ENCODE data around the gene RSPO3. TPM values are rescaled to one million over a fixed set of nuclear protein-coding genes. Genes with fewer than 3 reads are reported as not detected.

The RSPO3 gene
- total and polyA plus RNA-seq, 2 donors, result 1.3 to 2.4 TPM

DNA sequence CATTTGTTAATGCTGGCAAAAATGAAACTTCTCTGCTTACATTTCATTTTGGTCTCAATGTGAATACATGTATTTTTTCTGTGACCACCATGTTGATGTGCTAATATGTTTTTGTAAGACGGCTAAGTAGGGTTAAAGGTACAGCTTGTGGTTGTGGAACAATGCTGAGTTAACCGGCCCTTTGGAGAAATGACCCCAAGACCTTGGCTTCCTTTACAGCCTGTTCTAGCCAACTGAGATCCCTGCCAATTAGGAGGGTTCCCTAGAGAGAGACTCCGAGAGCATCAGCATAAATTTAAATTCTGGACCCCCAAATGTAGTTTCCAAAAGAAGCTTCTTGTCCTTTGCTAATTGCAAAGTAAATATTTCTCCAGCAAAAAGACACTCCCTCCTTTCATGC is 44.4 kb downstream of the RSPO3 start:
- Histone ChIP-seq H3K4me1 (ENCODE audit: control insufficient read depth in 2 of 2, insufficient read depth in 2 of 2, low read length in 2 of 2) (no peaks in the 10 kb centered on the region), H3K9me3 (ENCODE audit: control insufficient read depth in 2 of 2, insufficient read depth in 1 of 2, low read length in 1 of 2) (no peaks in the 10 kb centered on the region), H3K27me3 (ENCODE audit: control insufficient read depth in 2 of 2, insufficient read depth in 1 of 2, low read length in 1 of 2) (no peaks in the 10 kb centered on the region), H3K36me3 (ENCODE audit: control insufficient read depth in 2 of 2, insufficient read depth in 2 of 2, low read length in 1 of 2) (no peaks in the 10 kb centered on the region), H3K4me3 (ENCODE audit: low read length in 2 of 2) (no peak overlapping the region), H3K27ac (ENCODE audit: low read depth in 1 of 2, low read length in 1 of 2) (no peak overlapping the region)
- DNase-seq (ENCODE audit: low read depth in 6 of 9, low spot score in 9 of 9), result no peak
- WGBS, result 94% methylated on average over 3 of the region's 3 CpGs

DNA sequence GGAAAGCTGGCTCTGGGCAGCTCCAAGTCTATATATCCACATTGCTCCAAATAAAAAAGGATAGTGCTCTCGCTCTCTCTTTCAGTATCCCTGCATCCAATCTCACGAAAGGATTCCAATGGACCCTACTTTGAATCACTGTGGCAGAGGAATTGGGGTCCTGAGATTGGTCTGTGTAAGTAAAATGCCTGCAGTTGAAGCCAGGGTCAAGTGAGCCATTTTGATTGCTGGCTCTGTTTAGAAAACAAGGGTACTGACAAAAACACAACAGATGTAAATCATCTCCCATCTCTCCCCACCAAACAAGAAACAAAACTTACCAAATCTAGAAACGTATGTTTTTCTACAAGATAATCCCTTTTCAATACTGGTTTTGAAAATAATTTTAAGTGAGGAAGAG is 45.6 kb downstream of the RSPO3 start:
- no peak overlapping the region for H3K4me3 ChIP-seq (ENCODE audit: low read length in 2 of 2)
- WGBS, result 88% methylated on average over 3 of the region's 3 CpGs

DNA sequence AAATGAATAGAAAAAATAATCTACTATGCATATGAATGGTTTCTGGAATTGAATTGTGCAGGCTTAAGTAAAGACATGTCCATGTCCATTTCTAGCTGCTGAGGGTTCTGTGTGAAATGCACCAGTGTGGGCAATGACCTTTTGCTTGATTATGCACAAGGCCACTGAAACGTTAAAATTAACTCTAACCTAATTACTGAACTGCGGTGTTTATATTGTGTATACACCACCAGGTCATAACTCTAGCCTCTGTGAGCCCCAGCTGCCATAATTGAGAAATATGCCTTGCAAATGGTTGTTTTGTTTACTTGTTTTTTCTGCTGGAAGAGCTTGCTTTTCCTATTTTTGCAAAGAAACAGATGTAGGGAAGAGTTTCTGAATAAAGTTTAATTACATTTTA is 46.1 kb downstream of the RSPO3 start:
- Histone ChIP-seq H3K36me3 (ENCODE audit: control insufficient read depth in 2 of 2, insufficient read depth in 2 of 2, low read length in 1 of 2) (no peaks in the 10 kb centered on the region), H3K27me3 (ENCODE audit: control insufficient read depth in 2 of 2, insufficient read depth in 1 of 2, low read length in 1 of 2) (no peaks in the 10 kb centered on the region)
- 94% methylated on average over 2 of the region's 2 CpGs for WGBS

More for the DNA sequence above, 45.6 kb downstream of the RSPO3 start:
- Histone ChIP-seq H3K27me3 (ENCODE audit: control insufficient read depth in 2 of 2, insufficient read depth in 1 of 2, low read length in 1 of 2) (no peaks in the 10 kb centered on the region), H3K4me1 (ENCODE audit: control insufficient read depth in 2 of 2, insufficient read depth in 2 of 2, low read length in 2 of 2) (no peaks in the 10 kb centered on the region), H3K27ac (ENCODE audit: low read depth in 1 of 2, low read length in 1 of 2) (no peak overlapping the region), H3K9me3 (ENCODE audit: control insufficient read depth in 2 of 2, insufficient read depth in 1 of 2, low read length in 1 of 2) (no peaks in the 10 kb centered on the region), H3K36me3 (ENCODE audit: control insufficient read depth in 2 of 2, insufficient read depth in 2 of 2, low read length in 1 of 2) (no peaks in the 10 kb centered on the region)
- DNase-seq (ENCODE audit: low read depth in 6 of 9, low spot score in 9 of 9), result no peak

DNA sequence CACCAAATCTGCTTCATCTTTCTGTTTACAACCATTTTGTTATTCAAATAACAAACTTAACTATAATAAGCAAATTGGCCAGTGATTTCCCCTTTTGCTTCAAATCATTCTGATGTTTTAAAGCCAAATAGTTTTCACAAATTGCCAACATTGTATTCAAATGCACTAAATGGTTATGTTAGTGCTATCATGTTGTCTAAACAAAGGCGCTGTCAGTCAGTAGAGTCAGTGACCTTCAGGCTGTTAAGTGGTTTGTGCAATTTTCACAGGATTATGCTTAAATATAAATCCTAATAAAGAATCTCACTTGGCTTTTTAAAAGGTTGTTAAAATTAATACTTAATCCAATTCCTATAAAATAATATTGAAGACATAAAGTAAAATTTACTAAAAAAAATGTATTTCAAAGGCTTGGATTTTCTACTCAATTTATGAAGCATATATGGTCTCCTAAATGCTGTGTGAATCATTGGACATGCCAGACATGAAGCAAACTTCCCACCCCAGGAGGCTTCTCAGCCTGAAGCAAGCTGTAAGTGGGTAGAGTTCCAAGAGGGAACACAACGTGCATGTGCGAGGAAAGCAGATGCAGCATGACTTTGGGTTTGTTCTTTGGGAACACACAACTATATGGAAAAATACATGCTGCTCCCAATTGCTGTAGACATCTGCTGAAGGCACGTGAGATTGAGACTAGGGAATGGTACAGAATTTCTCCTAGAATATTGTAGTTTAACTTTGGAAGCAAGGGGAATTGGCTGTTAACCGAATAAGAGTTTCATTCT is 54.9 kb downstream of the RSPO3 start:
- no peaks in the 10 kb centered on the region for H3K36me3 ChIP-seq (ENCODE audit: control insufficient read depth in 2 of 2, insufficient read depth in 2 of 2, low read length in 1 of 2)
- DNase-seq (ENCODE audit: low read depth in 6 of 9, low spot score in 9 of 9), result no peak
- no peaks in the 10 kb centered on the region for H3K9me3 ChIP-seq (ENCODE audit: control insufficient read depth in 2 of 2, insufficient read depth in 1 of 2, low read length in 1 of 2)
- no peaks in the 10 kb centered on the region for H3K4me1 ChIP-seq (ENCODE audit: control insufficient read depth in 2 of 2, insufficient read depth in 2 of 2, low read length in 2 of 2)
- H3K27me3 ChIP-seq (ENCODE audit: control insufficient read depth in 2 of 2, insufficient read depth in 1 of 2, low read length in 1 of 2), result no peaks in the 10 kb centered on the region
- H3K4me3 ChIP-seq (ENCODE audit: low read length in 2 of 2), result no peak overlapping the region
- no peak overlapping the region for H3K27ac ChIP-seq (ENCODE audit: low read depth in 1 of 2, low read length in 1 of 2)
- WGBS, result 93% methylated on average over 5 of the region's 5 CpGs

More for the DNA sequence above, 46.1 kb downstream of the RSPO3 start:
- Histone ChIP-seq H3K4me1 (ENCODE audit: control insufficient read depth in 2 of 2, insufficient read depth in 2 of 2, low read length in 2 of 2) (no peaks in the 10 kb centered on the region), H3K9me3 (ENCODE audit: control insufficient read depth in 2 of 2, insufficient read depth in 1 of 2, low read length in 1 of 2) (no peaks in the 10 kb centered on the region), H3K27ac (ENCODE audit: low read depth in 1 of 2, low read length in 1 of 2) (no peak overlapping the region), H3K4me3 (ENCODE audit: low read length in 2 of 2) (no peak overlapping the region)
- DNase-seq (ENCODE audit: low read depth in 6 of 9, low spot score in 9 of 9), result no peak

DNA sequence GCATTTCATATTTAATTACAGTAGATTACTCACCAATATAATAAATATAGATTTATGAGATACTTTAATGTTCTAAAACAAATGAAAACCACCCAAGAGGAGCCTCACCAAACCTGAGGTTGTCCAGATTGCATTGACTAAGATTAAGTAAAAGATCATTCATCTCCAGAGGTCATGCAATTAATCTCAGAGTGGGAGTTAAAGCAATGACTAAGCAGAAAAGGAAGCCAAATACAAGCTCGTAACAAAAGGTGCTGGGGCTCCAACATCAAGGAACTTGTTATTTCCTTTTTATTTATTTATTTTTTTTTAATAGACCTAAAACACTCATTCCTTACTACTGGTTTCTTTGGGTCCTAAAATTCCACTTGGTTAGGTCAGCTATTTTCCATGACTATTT is 57.7 kb downstream of the RSPO3 start:
- DNase-seq (ENCODE audit: low read depth in 6 of 9, low spot score in 9 of 9), result no peak
- WGBS, result 24% methylated on average over 1 of the region's 1 CpG
- H3K27ac ChIP-seq (ENCODE audit: low read depth in 1 of 2, low read length in 1 of 2), result no peak overlapping the region
- H3K27me3 ChIP-seq (ENCODE audit: control insufficient read depth in 2 of 2, insufficient read depth in 1 of 2, low read length in 1 of 2), result no peaks in the 10 kb centered on the region
- no peak overlapping the region for H3K4me3 ChIP-seq (ENCODE audit: low read length in 2 of 2)
- H3K9me3 ChIP-seq (ENCODE audit: control insufficient read depth in 2 of 2, insufficient read depth in 1 of 2, low read length in 1 of 2), result no peaks in the 10 kb centered on the region
- H3K4me1 ChIP-seq (ENCODE audit: control insufficient read depth in 2 of 2, insufficient read depth in 2 of 2, low read length in 2 of 2), result no peaks in the 10 kb centered on the region
- H3K36me3 ChIP-seq (ENCODE audit: control insufficient read depth in 2 of 2, insufficient read depth in 2 of 2, low read length in 1 of 2), result no peaks in the 10 kb centered on the region

DNA sequence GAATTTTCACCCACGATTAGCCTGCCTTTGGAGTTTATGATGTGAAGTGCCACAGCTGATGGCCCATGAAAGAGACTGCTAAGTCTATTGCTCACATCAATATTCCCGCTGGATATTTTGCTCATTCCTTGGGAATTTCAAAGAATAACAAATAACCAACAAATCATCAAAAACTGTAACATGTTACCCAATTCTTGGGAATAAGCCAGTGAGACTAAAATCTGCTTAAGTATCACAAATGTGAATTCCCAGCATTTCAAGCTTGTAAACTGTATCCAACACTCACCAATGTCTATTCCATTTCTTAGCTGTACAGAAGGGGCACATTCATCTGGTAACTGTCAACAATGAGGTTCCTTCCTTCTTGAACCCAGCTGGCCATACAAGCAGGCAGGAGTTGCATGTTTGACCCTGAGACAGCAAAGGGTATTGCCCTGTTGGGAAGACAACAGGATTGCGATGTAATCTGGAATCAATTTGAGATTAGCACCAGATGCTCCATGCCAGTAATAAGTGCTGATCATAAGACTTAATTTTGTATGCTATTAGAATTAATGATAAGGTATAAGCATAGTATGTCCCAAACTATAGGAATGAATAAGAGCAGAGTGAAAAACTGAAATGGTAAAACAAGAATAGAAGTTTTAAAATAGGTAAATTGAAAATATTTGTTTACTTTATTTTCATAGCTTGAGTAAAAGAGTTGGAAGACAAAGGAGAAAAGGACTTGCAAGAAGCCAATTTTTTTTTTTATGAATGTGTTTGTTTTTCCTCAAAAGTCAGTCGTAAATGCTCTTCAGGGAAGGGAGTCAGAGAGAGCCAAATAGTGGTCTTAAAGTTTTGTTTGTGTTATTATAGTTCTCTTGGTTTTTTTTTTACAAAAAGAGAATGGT is 58.8 kb downstream of the RSPO3 start:
- DNase-seq (ENCODE audit: low read depth in 6 of 9, low spot score in 9 of 9), result no peak
- WGBS, result 92% methylated on average over 4 of the region's 4 CpGs
- H3K36me3 ChIP-seq (ENCODE audit: control insufficient read depth in 2 of 2, insufficient read depth in 2 of 2, low read length in 1 of 2), result no peaks in the 10 kb centered on the region
- no peak overlapping the region for H3K27ac ChIP-seq (ENCODE audit: low read depth in 1 of 2, low read length in 1 of 2)
- H3K4me1 ChIP-seq (ENCODE audit: control insufficient read depth in 2 of 2, insufficient read depth in 2 of 2, low read length in 2 of 2), result no peaks in the 10 kb centered on the region
- H3K4me3 ChIP-seq (ENCODE audit: low read length in 2 of 2), result no peak overlapping the region
- no peaks in the 10 kb centered on the region for H3K27me3 ChIP-seq (ENCODE audit: control insufficient read depth in 2 of 2, insufficient read depth in 1 of 2, low read length in 1 of 2)
- no peaks in the 10 kb centered on the region for H3K9me3 ChIP-seq (ENCODE audit: control insufficient read depth in 2 of 2, insufficient read depth in 1 of 2, low read length in 1 of 2)

DNA sequence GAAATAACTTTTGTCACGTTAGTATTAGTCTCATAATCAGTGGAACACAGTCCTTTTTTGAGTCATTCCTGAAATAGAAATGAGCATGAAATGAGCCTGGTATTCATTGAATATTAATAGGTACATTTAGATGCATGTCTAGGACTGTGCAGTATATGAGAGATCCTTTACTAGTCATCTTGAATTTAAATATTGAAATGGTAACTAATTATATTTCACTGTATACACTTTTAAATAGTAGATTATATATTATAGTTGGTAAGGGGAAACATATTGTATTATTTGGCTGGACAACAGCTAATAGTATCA is 59.4 kb downstream of the RSPO3 start:
- Histone ChIP-seq H3K27ac (ENCODE audit: low read depth in 1 of 2, low read length in 1 of 2) (no peak overlapping the region), H3K4me3 (ENCODE audit: low read length in 2 of 2) (no peak overlapping the region), H3K4me1 (ENCODE audit: control insufficient read depth in 2 of 2, insufficient read depth in 2 of 2, low read length in 2 of 2) (no peaks in the 10 kb centered on the region), H3K36me3 (ENCODE audit: control insufficient read depth in 2 of 2, insufficient read depth in 2 of 2, low read length in 1 of 2) (no peaks in the 10 kb centered on the region), H3K27me3 (ENCODE audit: control insufficient read depth in 2 of 2, insufficient read depth in 1 of 2, low read length in 1 of 2) (no peaks in the 10 kb centered on the region), H3K9me3 (ENCODE audit: control insufficient read depth in 2 of 2, insufficient read depth in 1 of 2, low read length in 1 of 2) (no peaks in the 10 kb centered on the region)
- 85% methylated on average over 1 of the region's 1 CpG for WGBS
- no peak for DNase-seq (ENCODE audit: low read depth in 6 of 9, low spot score in 9 of 9)

DNA sequence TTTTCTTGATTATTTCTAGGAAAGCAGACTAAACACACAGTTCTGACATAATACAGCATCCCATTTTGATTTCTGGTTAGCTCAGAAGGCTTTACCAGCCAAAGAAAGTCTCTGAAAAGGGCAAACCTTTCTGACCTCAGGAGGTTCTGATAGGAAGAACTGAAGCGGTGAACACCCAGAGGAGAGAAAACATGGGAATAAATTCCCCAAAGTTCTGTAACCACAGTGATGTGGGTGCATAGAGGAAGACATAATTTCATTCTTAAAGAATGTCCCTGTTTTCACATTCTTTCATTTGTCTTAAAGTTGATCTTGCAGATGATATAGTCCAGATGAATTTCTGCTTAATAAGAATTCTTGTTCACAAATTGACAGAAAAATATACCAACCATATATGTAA is 60.3 kb downstream of the RSPO3 start:
- H3K9me3 ChIP-seq (ENCODE audit: control insufficient read depth in 2 of 2, insufficient read depth in 1 of 2, low read length in 1 of 2), result no peaks in the 10 kb centered on the region
- no peak for DNase-seq (ENCODE audit: low read depth in 6 of 9, low spot score in 9 of 9)
- H3K4me3 ChIP-seq (ENCODE audit: low read length in 2 of 2), result no peak overlapping the region
- no peaks in the 10 kb centered on the region for H3K4me1 ChIP-seq (ENCODE audit: control insufficient read depth in 2 of 2, insufficient read depth in 2 of 2, low read length in 2 of 2)
- H3K27ac ChIP-seq (ENCODE audit: low read depth in 1 of 2, low read length in 1 of 2), result no peak overlapping the region
- H3K27me3 ChIP-seq (ENCODE audit: control insufficient read depth in 2 of 2, insufficient read depth in 1 of 2, low read length in 1 of 2), result no peaks in the 10 kb centered on the region
- H3K36me3 ChIP-seq (ENCODE audit: control insufficient read depth in 2 of 2, insufficient read depth in 2 of 2, low read length in 1 of 2), result no peaks in the 10 kb centered on the region
- WGBS, result 97% methylated on average over 1 of the region's 1 CpG

DNA sequence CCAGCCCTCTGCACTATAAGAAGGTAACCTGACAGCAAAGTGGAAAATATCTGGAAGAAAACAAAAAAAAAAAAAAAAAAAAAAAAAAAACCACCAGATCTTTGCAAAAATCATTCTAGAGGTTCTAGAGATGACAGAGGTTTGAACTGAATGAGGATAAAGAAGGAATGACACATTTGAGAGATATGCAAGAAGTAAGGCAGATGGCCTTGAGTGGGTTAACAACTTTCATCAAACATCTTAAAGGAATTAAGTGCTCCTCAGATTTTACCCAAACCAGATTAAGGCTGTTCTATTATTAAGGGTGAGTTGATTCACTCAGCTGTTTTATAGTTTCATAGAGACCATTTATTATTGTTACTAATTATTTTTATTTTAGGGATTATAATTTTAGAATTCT is 62.0 kb downstream of the RSPO3 start:
- no peaks in the 10 kb centered on the region for H3K4me1 ChIP-seq (ENCODE audit: control insufficient read depth in 2 of 2, insufficient read depth in 2 of 2, low read length in 2 of 2)
- no peaks in the 10 kb centered on the region for H3K36me3 ChIP-seq (ENCODE audit: control insufficient read depth in 2 of 2, insufficient read depth in 2 of 2, low read length in 1 of 2)
- H3K9me3 ChIP-seq (ENCODE audit: control insufficient read depth in 2 of 2, insufficient read depth in 1 of 2, low read length in 1 of 2), result no peaks in the 10 kb centered on the region
- no peak overlapping the region for H3K27ac ChIP-seq (ENCODE audit: low read depth in 1 of 2, low read length in 1 of 2)
- H3K4me3 ChIP-seq (ENCODE audit: low read length in 2 of 2), result no peak overlapping the region
- no peaks in the 10 kb centered on the region for H3K27me3 ChIP-seq (ENCODE audit: control insufficient read depth in 2 of 2, insufficient read depth in 1 of 2, low read length in 1 of 2)
- no peak for DNase-seq (ENCODE audit: low read depth in 6 of 9, low spot score in 9 of 9)

Data from thymus (tissue), 11 donors.